Measurements from ENCODE around the gene KIF27. TPM values are rescaled to one million over a fixed set of nuclear protein-coding genes. Genes with fewer than 3 reads are reported as not detected.
"Not testable (repeated sequence)": the region's sequence is repeated elsewhere in the genome, so short reads cannot be mapped to it uniquely, and the experiment has no call there.

The KIF27 gene
- polyA plus RNA-seq, 1 donor: 7.3 TPM

GRCh38 chr9:83930881-83931280, 9.6 kb upstream of the KIF27 start:
- DNase-seq: no peak

GRCh38 chr9:83927591-83927990, 6.4 kb upstream of the KIF27 start:
- no peak for DNase-seq

DNA sequence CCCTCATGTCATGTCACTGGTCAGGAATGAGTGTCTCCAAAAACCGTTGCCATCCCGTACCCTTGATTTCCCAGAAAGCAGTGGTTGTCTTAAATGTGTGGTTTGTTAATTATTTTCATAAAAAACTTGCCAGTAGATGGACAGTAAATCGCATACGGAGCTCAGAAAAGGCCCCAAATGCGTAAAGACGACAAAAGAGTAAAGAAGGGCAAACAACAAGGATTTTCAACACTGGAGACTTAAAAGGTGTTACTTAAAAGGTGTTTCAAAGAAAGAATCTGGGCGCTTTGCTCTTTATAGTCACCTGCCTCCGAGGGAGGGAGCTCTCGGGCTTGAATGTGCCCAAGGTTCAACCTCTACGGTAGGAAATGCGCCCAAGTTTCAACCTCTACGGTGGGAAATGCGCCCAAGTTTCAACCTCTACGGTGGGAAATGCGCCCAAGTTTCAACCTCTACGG, 734 bp downstream of the KIF27 start:
- DNase-seq: peak; percentile 46

GRCh38 chr9:83919111-83919510, 2.1 kb downstream of the KIF27 start:
- no peak for DNase-seq

GRCh38 chr9:83912194-83912593, 9.0 kb downstream of the KIF27 start:
- DNase-seq: not testable (repeated sequence)

GRCh38 chr9:83906144-83906543, 15.1 kb downstream of the KIF27 start:
- DNase-seq: no peak

DNA sequence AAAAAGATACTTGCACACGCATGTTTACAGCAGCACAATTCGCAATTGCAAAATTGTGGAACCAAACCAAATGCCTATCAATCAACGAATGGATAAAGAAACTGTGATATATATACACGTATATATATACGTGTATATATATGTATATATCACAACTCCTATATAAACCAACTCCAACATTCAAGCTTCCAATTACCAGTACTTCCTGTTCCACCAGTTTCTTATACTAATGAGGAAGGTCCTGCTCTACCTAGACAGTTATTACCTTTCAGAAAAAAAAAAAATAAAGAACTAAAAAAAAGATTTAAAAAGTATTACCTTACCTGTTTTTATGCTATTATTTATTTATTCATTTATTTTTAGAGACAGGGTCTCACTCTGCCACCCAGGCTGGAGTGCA, 20.6 kb downstream of the KIF27 start:
- DNase-seq: not testable (repeated sequence)

- DNase-seq: not testable (repeated sequence)
These were observed 26.9 kb downstream of the KIF27 start for GRCh38 chr9:83894301-83894700.

- not testable (repeated sequence) for DNase-seq
These were observed 34.7 kb downstream of the KIF27 start for GRCh38 chr9:83886498-83886897.

- not testable (repeated sequence) for DNase-seq
These were observed 35.5 kb downstream of the KIF27 start for GRCh38 chr9:83885559-83886240.

- DNase-seq: not testable (repeated sequence)
These were observed 39.4 kb downstream of the KIF27 start for GRCh38 chr9:83881687-83882408.

DNA sequence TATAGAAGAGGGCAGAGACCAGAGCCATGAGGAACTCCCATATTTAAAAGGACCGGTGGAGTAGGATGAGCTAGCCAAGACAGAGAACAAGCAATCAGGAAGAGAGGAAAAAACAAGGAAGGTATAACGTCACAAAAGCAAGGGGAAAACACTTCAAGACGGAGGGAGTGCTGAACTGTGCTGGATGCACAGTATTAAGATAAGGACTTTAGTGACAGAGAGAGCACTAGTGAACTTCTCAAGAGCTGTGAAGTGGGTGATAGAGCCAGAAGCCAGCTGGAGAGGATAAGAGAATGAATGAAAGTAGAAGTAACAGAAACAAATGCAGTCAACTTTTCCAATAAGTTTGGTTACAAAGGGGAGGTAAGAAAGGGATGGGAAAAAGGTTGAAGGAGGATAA, 45.7 kb downstream of the KIF27 start:
- not testable (repeated sequence) for DNase-seq

DNA sequence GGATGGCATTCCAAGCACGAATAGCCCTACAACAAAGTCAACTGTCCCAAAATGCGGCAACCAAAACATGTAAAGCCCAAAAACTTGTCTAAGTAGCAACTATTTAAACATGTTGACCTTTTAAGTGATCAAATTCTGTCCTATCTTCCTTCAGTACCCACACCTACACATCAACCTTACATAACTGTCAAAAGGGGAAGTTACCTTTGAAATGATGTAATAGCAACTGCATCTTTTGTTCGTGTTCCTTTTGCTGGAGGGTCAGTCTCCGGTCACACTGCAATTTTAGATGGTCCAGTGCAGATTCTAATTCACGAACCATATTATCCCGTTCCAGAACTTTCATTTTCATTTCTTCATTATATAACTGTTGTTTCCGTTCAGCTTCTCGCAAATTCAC, 71.3 kb downstream of the KIF27 start:
- DNase-seq: not testable (repeated sequence)

GRCh38 chr9:83837070-83837643, 84.1 kb downstream of the KIF27 start:
- DNase-seq: not testable (repeated sequence)

GRCh38 chr9:83830426-83831071, 90.7 kb downstream of the KIF27 start:
- DNase-seq: not testable (repeated sequence)

DNA sequence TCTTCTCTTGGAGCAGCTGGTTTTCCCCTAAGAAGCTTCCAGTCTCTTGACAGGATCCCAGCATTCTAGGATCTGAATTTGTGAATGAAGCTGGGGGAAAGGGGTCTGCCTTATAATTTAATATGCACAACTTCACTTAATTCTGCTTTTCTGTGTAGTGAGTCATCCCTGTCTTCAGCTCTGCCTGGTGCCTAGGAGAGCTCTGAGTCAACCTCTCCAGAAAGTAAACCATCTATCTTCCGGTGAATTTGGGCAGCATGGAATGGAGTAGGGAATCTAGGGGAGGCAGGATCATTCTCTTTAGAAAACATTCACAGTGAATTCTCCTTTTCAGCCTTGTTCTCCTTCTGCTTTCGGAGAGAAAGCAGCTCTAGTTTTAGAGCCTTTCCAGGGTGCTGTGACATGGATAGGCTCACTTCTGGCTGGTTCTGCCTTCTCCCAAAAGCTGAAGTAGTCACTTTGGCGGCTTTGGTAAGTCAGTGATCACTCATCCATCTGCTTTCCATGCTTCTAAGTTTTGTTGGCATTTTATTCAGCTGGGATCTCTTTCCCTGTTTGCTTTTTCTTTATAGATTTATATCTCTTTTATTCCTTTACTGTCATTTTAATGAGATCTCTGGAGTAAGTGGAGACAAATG, 96.1 kb downstream of the KIF27 start:
- not testable (repeated sequence) for DNase-seq

DNA sequence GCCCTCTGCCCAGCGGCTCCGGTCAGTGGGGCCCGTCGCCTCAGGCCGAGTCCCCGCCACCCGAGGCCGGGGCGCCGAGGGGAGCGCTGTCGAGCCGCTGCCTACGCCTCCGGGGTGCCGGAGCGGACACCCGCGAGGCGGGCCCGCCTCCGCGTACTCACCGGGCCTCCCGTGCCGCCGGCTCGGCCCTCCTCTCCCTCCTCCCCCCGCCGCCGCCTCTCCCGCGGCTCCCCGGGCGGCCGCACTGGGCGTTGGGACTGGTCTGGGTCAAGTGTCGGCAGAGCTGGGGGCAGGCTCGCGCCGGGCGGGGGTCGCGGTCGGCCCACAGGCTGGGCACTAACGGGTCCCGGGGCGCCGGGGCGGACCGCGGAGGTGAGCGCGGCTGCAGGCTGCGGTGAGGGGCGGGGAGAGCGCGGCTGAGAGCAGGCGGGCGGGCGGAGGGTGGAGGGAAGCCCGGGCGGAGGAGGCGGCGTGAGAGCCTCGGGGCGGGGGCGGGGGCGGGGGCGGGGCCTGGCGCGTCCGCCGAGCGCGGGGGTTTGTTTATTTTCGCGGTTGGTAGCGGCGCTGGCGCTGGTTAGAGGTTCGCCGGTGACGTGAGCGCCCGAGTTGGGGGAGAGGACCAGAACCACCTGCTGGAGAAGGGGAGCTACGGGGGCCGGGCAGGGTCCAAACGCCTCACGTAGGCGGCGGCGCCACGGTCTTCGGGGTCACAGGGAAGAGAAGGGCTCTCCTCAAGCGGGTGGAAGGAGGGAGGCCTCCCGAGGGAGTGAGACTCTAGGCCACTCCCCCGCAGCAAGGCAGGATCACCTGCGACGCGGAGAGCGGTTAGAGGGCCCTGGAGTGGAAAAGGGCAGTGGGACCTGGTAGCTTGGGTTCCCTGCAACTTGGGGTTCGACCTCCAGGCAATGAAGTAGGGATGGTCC, 103.6 kb downstream of the KIF27 start, which contains the start of gene GKAP1:
TSS of gene GKAP1 (minus strand) at position 414 of the 923 bp plus-strand sequence. CDS start 11,252 bp downstream, outside the sequence.
- peak; percentile 44 for DNase-seq

GRCh38 chr9:83817011-83817355, 104.2 kb downstream of the KIF27 start:
- peak; percentile 19 for DNase-seq

DNA sequence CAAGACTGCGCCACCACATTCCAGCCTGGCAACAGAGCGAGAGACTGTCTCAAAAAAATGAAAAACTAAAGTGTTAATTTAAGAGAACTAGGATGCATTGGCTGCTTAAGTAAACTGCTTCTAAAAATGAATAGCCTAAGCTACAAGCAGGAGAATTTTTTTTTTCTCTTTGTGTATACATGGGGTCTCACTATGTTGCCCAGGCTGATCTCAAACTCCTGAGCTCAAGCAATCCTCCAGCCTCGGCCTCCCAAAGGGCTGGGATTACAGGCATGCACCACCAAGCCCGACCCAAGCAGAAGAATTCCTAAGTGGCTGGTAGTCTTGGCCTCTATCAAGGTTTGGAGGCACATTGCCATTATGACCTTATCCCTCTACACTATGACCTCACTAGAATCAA, 106.1 kb downstream of the KIF27 start:
- DNase-seq: not testable (repeated sequence)

GRCh38 chr9:83809213-83809612, 112.0 kb downstream of the KIF27 start:
- not testable (repeated sequence) for DNase-seq

DNA sequence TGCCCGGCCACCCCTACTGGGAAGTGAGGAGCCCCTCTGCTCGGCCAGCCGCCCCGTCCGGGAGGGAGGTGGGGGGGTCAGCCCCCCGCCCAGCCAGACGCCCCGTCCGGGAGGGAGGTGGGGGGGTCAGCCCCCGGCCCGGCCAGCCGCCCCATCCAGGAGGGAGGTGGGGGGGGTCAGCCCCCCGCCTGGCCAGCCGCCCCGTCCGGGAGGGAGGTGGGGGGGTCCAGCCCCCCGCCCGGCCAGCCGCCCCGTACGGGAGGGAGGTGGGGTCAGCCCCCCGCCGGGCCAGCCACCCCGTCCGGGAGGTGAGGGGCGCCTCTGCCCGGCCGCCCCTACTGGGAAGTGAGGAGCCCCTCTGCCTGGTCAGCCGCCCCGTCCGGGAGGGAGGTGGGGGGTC, 116.8 kb downstream of the KIF27 start:
- not testable (repeated sequence) for DNase-seq

Data from hindlimb muscle (tissue), 1 donor.